ENCODE measurements around the gene TTYH1.

TTYH1 gene

GRCh38 chr19:54393381-54393780, 21.9 kb upstream of the TTYH1 start:
- DNase-seq: no peak

- no peak for DNase-seq
These were observed 19.6 kb upstream of the TTYH1 start for GRCh38 chr19:54395685-54396084.

GRCh38 chr19:54399189-54399588, 16.1 kb upstream of the TTYH1 start:
- DNase-seq: no peak

GRCh38 chr19:54400913-54401312, 14.4 kb upstream of the TTYH1 start:
- DNase-seq: no peak

GRCh38 chr19:54403054-54403453, 12.2 kb upstream of the TTYH1 start:
- no peak for DNase-seq

- DNase-seq: no peak
These were observed 9.6 kb upstream of the TTYH1 start for GRCh38 chr19:54405628-54406027.

- DNase-seq: no peak
These were observed 7.5 kb upstream of the TTYH1 start for GRCh38 chr19:54407780-54408179.

GRCh38 chr19:54408456-54409026, 6.7 kb upstream of the TTYH1 start:
- DNase-seq: no peak

GRCh38 chr19:54411033-54411432, 4.2 kb upstream of the TTYH1 start:
- no peak for DNase-seq

GRCh38 chr19:54412877-54413276, 2.4 kb upstream of the TTYH1 start:
- DNase-seq: no peak

- no peak for DNase-seq
These were observed 1.1 kb upstream of the TTYH1 start for GRCh38 chr19:54414156-54414555.

- DNase-seq: no peak
These were observed 823 bp downstream of the TTYH1 start for GRCh38 chr19:54415901-54416673.

- DNase-seq: no peak
These were observed 1.6 kb downstream of the TTYH1 start for GRCh38 chr19:54416695-54417491.

GRCh38 chr19:54418030-54418929, 3.0 kb downstream of the TTYH1 start:
- no peak for DNase-seq

GRCh38 chr19:54418930-54419800, 3.9 kb downstream of the TTYH1 start:
- no peak for DNase-seq

- DNase-seq: no peak
These were observed 4.8 kb downstream of the TTYH1 start for GRCh38 chr19:54420068-54420382.

- DNase-seq: no peak
These were observed 5.3 kb downstream of the TTYH1 start for GRCh38 chr19:54420383-54421168.

- DNase-seq: no peak
These were observed 5.9 kb downstream of the TTYH1 start for GRCh38 chr19:54421169-54421516.

GRCh38 chr19:54421521-54421920, 6.3 kb downstream of the TTYH1 start:
- DNase-seq: no peak

GRCh38 chr19:54422136-54422535, 6.9 kb downstream of the TTYH1 start:
- no peak for DNase-seq

- DNase-seq: no peak
These were observed 8.9 kb downstream of the TTYH1 start for GRCh38 chr19:54424201-54424600.

All from KG1 (cell line).